Glutamatergic neuron (in vitro differentiated cells): ENCODE measurements around the gene SNRNP48. TPM values are rescaled to one million over a fixed set of nuclear protein-coding genes. Genes with fewer than 3 reads are reported as not detected.

Source experiments
- DNase-seq: peaks from one replicate; pipeline ENCODE4 v3.0.0; 2022
- H3K27ac Mint-ChIP-seq: one replicate; pipeline ENCODE4 v1.8.0; 2020; ENCODE audit warnings: mild to moderate bottlenecking, mixed read lengths, inconsistent platforms; ENCODE audit not compliant: unreplicated experiment
- H3K27me3 Mint-ChIP-seq: one replicate; pipeline ENCODE4 v1.8.0; 2020; ENCODE audit warnings: mild to moderate bottlenecking, moderate library complexity, mixed read lengths, inconsistent platforms; ENCODE audit not compliant: unreplicated experiment
- H3K36me3 Mint-ChIP-seq: one replicate; pipeline ENCODE4 v1.8.0; 2020; ENCODE audit warnings: mild to moderate bottlenecking, mixed read lengths, inconsistent platforms; ENCODE audit not compliant: unreplicated experiment
- H3K4me1 Mint-ChIP-seq: one replicate; pipeline ENCODE4 v1.8.0; 2020; ENCODE audit warnings: mild to moderate bottlenecking, low read depth, mixed read lengths, inconsistent platforms; ENCODE audit not compliant: unreplicated experiment
- H3K4me3 Mint-ChIP-seq: one replicate; pipeline ENCODE4 v1.8.0; 2020; ENCODE audit warnings: mild to moderate bottlenecking, mixed read lengths, inconsistent platforms; ENCODE audit not compliant: unreplicated experiment
- H3K9me3 Mint-ChIP-seq: one replicate; pipeline ENCODE4 v1.8.0; 2020; ENCODE audit warnings: mild to moderate bottlenecking, moderate library complexity, mixed read lengths, inconsistent platforms; ENCODE audit not compliant: unreplicated experiment
- CTCF ChIP-seq: fragments of 200-600 bp; sonication (generic); IDR thresholded peaks from one replicate; pipeline ENCODE4 v1.5.0; 2021; ENCODE audit not compliant: partially characterized antibody, unreplicated experiment
- total RNA-seq: library from RNA; stranded (reverse); fragmentation: NEBNext Ultra II Directional; extraction: Animal tissue kit (Norgen Biotek cat#: 25700); gene quantifications from one replicate; pipeline ENCODE4 v1.2.1, GENCODE V29; 2021; ENCODE audit not compliant: unreplicated experiment

Gene SNRNP48
- total RNA-seq, 1 donor from 2014 or later, result 9.5 TPM

GRCh38 chr6:7621761-7622160, 31.8 kb downstream of the SNRNP48 start:
- DNase-seq, result no peak
- peaks cover 4% of the 10 kb centered on the region for H3K4me1 Mint-ChIP-seq
- H3K4me3 Mint-ChIP-seq, result no peak overlapping the region
- peaks cover 2% of the 10 kb centered on the region for H3K27me3 Mint-ChIP-seq
- no peaks in the 10 kb centered on the region for H3K9me3 Mint-ChIP-seq
- H3K27ac Mint-ChIP-seq, result no peak overlapping the region
- no peak for TF ChIP-seq CTCF
- H3K36me3 Mint-ChIP-seq, result no peaks in the 10 kb centered on the region

GRCh38 chr6:7624796-7625710, 35.1 kb downstream of the SNRNP48 start:
- TF ChIP-seq CTCF, result no peak
- DNase-seq, result no peak
- Mint-ChIP-seq H3K36me3 (no peaks in the 10 kb centered on the region), H3K4me1 (no peaks in the 10 kb centered on the region), H3K27ac (no peak overlapping the region), H3K27me3 (no peaks in the 10 kb centered on the region), H3K4me3 (no peak overlapping the region), H3K9me3 (no peaks in the 10 kb centered on the region)

- no peak overlapping the region for H3K27ac Mint-ChIP-seq
- TF ChIP-seq CTCF, result no peak
- no peak for DNase-seq
- H3K36me3 Mint-ChIP-seq, result no peaks in the 10 kb centered on the region
- H3K4me3 Mint-ChIP-seq, result no peak overlapping the region
- no peaks in the 10 kb centered on the region for H3K9me3 Mint-ChIP-seq
- H3K4me1 Mint-ChIP-seq, result no peaks in the 10 kb centered on the region
- no peaks in the 10 kb centered on the region for H3K27me3 Mint-ChIP-seq
Measured at GRCh38 chr6:7628479-7628878, 38.5 kb downstream of the SNRNP48 start.

GRCh38 chr6:7628909-7629308, 38.9 kb downstream of the SNRNP48 start:
- no peaks in the 10 kb centered on the region for H3K9me3 Mint-ChIP-seq
- H3K27ac Mint-ChIP-seq, result no peak overlapping the region

More at GRCh38 chr6:7628909-7629308, 38.9 kb downstream of the SNRNP48 start:
- Mint-ChIP-seq H3K27me3 (no peaks in the 10 kb centered on the region), H3K36me3 (no peaks in the 10 kb centered on the region), H3K4me3 (no peak overlapping the region), H3K4me1 (no peaks in the 10 kb centered on the region)
- no peak for TF ChIP-seq CTCF
- DNase-seq, result no peak
